ENCODE data around the gene ZFR2.

Gene ZFR2

GRCh38 chr19:3773814-3774515, 94.9 kb downstream of the ZFR2 start:
- Histone ChIP-seq H3K4me2 (ENCODE audit: low read length, poor library complexity, severe bottlenecking) (no peak overlapping the region), H3K36me3 (ENCODE audit: control insufficient read depth in 1 of 2, insufficient read depth in 2 of 2, low read depth in 1 of 2, low read length in 2 of 2) (peaks cover 0 to 17% of the 10 kb centered on the region in 2 experiments), H4K91ac (ENCODE audit: low read length) (no peak overlapping the region), H3K27me3 (ENCODE audit: control insufficient read depth in 1 of 2, insufficient read depth in 1 of 2, low read length in 2 of 2) (peaks cover 0 to 30% of the 10 kb centered on the region in 2 experiments), H3K18ac (ENCODE audit: low read depth in 1 of 2, low read length in 2 of 2) (no peak overlapping the region), H2BK12ac (ENCODE audit: low read length in 2 of 2) (no peak overlapping the region), H3K79me1 (replicated peaks; ENCODE audit: low read length, poor library complexity, severe bottlenecking) (no peaks in the 10 kb centered on the region), H3K4ac (ENCODE audit: low read depth in 1 of 2, low read length in 2 of 2) (no peak overlapping the region), H2AFZ (ENCODE audit: low read depth, low read length) (no peak overlapping the region), H3K9ac (ENCODE audit: low read length) (no peak overlapping the region), H3K14ac (ENCODE audit: low read length in 2 of 2) (no peak overlapping the region), H3K4me3 (ENCODE audit: insufficient read depth in 1 of 2, low read depth in 1 of 2, low read length in 2 of 2) (no peak overlapping the region), H3K23ac (ENCODE audit: low read length in 2 of 2) (no peak overlapping the region), H3K4me1 (ENCODE audit: control insufficient read depth, insufficient read depth, low read depth, low read length) (no peaks in the 10 kb centered on the region), H2BK15ac (ENCODE audit: low read depth, poor library complexity, severe bottlenecking) (no peak overlapping the region), H2BK120ac (ENCODE audit: low read depth, low read length) (no peak overlapping the region), H3K27ac (ENCODE audit: low read length, poor library complexity, severe bottlenecking) (no peak overlapping the region), H2BK5ac (ENCODE audit: low read depth, low read length, poor library complexity, severe bottlenecking) (no peak overlapping the region), H4K8ac (ENCODE audit: low read length) (no peak overlapping the region), H2AK5ac (ENCODE audit: low read length, severe bottlenecking) (no peak overlapping the region), H3K9me3 (ENCODE audit: control insufficient read depth, low read length) (no peaks in the 10 kb centered on the region)
- WGBS, result 69% methylated on average over 12 of the region's 12 CpGs
- no peak for DNase-seq

- H3K4me3 ChIP-seq (ENCODE audit: insufficient read depth in 1 of 2, low read depth in 1 of 2, low read length in 2 of 2), result no peak within 1 kb of the TSS
Measured at GRCh38 chr19:3771906-3772455, 96.9 kb downstream of the ZFR2 start, which contains the start of gene RAX2. TSS of gene RAX2 (minus strand) at chr19:3772228. CDS start at chr19:3771742, 486 bp downstream.

GRCh38 chr19:3771000-3771905, 97.6 kb downstream of the ZFR2 start:
- no peak overlapping the region for H3K4me3 ChIP-seq (ENCODE audit: insufficient read depth in 1 of 2, low read depth in 1 of 2, low read length in 2 of 2)
- no peak overlapping the region for H2BK120ac ChIP-seq (ENCODE audit: low read depth, low read length)
- no peak overlapping the region for H2BK12ac ChIP-seq (ENCODE audit: low read length in 2 of 2)
- no peak overlapping the region for H2AFZ ChIP-seq (ENCODE audit: low read depth, low read length)
- H2BK15ac ChIP-seq (ENCODE audit: low read depth, poor library complexity, severe bottlenecking), result no peak overlapping the region
- no peak overlapping the region for H4K91ac ChIP-seq (ENCODE audit: low read length)
- no peak overlapping the region for H3K9ac ChIP-seq (ENCODE audit: low read length)
- no peak overlapping the region for H3K4ac ChIP-seq (ENCODE audit: low read depth in 1 of 2, low read length in 2 of 2)
- DNase-seq, result no peak
- H3K36me3 ChIP-seq (ENCODE audit: control insufficient read depth in 1 of 2, insufficient read depth in 2 of 2, low read depth in 1 of 2, low read length in 2 of 2), result peaks cover 16 to 44% of the 10 kb centered on the region in 2 experiments
- WGBS, result 88% methylated on average over 30 of the region's 35 CpGs
- peaks cover 4% of the 10 kb centered on the region for H3K79me1 ChIP-seq (replicated peaks; ENCODE audit: low read length, poor library complexity, severe bottlenecking)
- H3K27me3 ChIP-seq (ENCODE audit: control insufficient read depth in 1 of 2, insufficient read depth in 1 of 2, low read length in 2 of 2), result peaks cover 0 to 30% of the 10 kb centered on the region in 2 experiments
- H3K4me2 ChIP-seq (ENCODE audit: low read length, poor library complexity, severe bottlenecking), result no peak overlapping the region
- H2AK5ac ChIP-seq (ENCODE audit: low read length, severe bottlenecking), result no peak overlapping the region
- no peaks in the 10 kb centered on the region for H3K9me3 ChIP-seq (ENCODE audit: control insufficient read depth, low read length)
- no peak overlapping the region for H2BK5ac ChIP-seq (ENCODE audit: low read depth, low read length, poor library complexity, severe bottlenecking)
- no peak overlapping the region for H3K14ac ChIP-seq (ENCODE audit: low read length in 2 of 2)
- H4K8ac ChIP-seq (ENCODE audit: low read length), result no peak overlapping the region
- no peak overlapping the region for H3K23ac ChIP-seq (ENCODE audit: low read length in 2 of 2)
- no peak overlapping the region for H3K27ac ChIP-seq (ENCODE audit: low read length, poor library complexity, severe bottlenecking)
- H3K18ac ChIP-seq (ENCODE audit: low read depth in 1 of 2, low read length in 2 of 2), result no peak overlapping the region
- H3K4me1 ChIP-seq (ENCODE audit: control insufficient read depth, insufficient read depth, low read depth, low read length), result no peaks in the 10 kb centered on the region

More at GRCh38 chr19:3771906-3772455, 96.9 kb downstream of the ZFR2 start, which contains the start of gene RAX2:
- Histone ChIP-seq H3K27ac (ENCODE audit: low read length, poor library complexity, severe bottlenecking) (no peak within 1 kb of the TSS), H2BK15ac (ENCODE audit: low read depth, poor library complexity, severe bottlenecking) (no peak within 1 kb of the TSS), H3K18ac (ENCODE audit: low read depth in 1 of 2, low read length in 2 of 2) (no peak within 1 kb of the TSS), H2BK12ac (ENCODE audit: low read length in 2 of 2) (no peak within 1 kb of the TSS), H2AFZ (ENCODE audit: low read depth, low read length) (no peak within 1 kb of the TSS), H3K4ac (ENCODE audit: low read depth in 1 of 2, low read length in 2 of 2) (no peak within 1 kb of the TSS), H3K23ac (ENCODE audit: low read length in 2 of 2) (no peak within 1 kb of the TSS), H2BK5ac (ENCODE audit: low read depth, low read length, poor library complexity, severe bottlenecking) (no peak within 1 kb of the TSS), H2BK120ac (ENCODE audit: low read depth, low read length) (no peak within 1 kb of the TSS), H3K36me3 (ENCODE audit: control insufficient read depth in 1 of 2, insufficient read depth in 2 of 2, low read depth in 1 of 2, low read length in 2 of 2) (peaks cover 11 to 37% of the 10 kb centered on the region in 2 experiments), H4K91ac (ENCODE audit: low read length) (no peak within 1 kb of the TSS), H2AK5ac (ENCODE audit: low read length, severe bottlenecking) (no peak within 1 kb of the TSS), H3K9me3 (ENCODE audit: control insufficient read depth, low read length) (no peaks in the 10 kb centered on the region), H3K27me3 (ENCODE audit: control insufficient read depth in 1 of 2, insufficient read depth in 1 of 2, low read length in 2 of 2) (peaks cover 0 to 30% of the 10 kb centered on the region in 2 experiments), H3K9ac (ENCODE audit: low read length) (no peak within 1 kb of the TSS), H3K79me1 (replicated peaks; ENCODE audit: low read length, poor library complexity, severe bottlenecking) (no peaks in the 10 kb centered on the region), H3K14ac (ENCODE audit: low read length in 2 of 2) (no peak within 1 kb of the TSS), H3K4me2 (ENCODE audit: low read length, poor library complexity, severe bottlenecking) (no peak within 1 kb of the TSS), H4K8ac (ENCODE audit: low read length) (no peak within 1 kb of the TSS), H3K4me1 (ENCODE audit: control insufficient read depth, insufficient read depth, low read depth, low read length) (no peaks in the 10 kb centered on the region)
- DNase-seq, result no peak
- WGBS, result 75% methylated on average over 20 of the region's 23 CpGs

Data from mesenchymal stem cell (in vitro differentiated cells and primary cell).